Renal cortex interstitium (tissue), 11 donors: ENCODE measurements around the gene TSPO. TPM values are rescaled to one million over a fixed set of nuclear protein-coding genes. Genes with fewer than 3 reads are reported as not detected.

Experiments
- DNase-seq, 11 donors: peaks; one replicate each; pipeline ENCODE4 v3.0.0-alpha.2; 2013; ENCODE audit warnings: low read depth in 9 of 11, low spot score in 4 of 11; ENCODE audit errors: extremely low read depth in 1 of 11
- polyA plus RNA-seq, 3 donors: library from polyadenylated mRNA; unstranded; fragments of 120-200 nt; gene quantifications; one replicate each; pipeline ENCODE4 v1.2.1, GENCODE V29; 2013; ENCODE audit not compliant: insufficient read length in 3 of 3

Gene TSPO
- polyA plus RNA-seq, 3 donors, result 12.2 to 29.4 (median 23.1) TPM

DNA sequence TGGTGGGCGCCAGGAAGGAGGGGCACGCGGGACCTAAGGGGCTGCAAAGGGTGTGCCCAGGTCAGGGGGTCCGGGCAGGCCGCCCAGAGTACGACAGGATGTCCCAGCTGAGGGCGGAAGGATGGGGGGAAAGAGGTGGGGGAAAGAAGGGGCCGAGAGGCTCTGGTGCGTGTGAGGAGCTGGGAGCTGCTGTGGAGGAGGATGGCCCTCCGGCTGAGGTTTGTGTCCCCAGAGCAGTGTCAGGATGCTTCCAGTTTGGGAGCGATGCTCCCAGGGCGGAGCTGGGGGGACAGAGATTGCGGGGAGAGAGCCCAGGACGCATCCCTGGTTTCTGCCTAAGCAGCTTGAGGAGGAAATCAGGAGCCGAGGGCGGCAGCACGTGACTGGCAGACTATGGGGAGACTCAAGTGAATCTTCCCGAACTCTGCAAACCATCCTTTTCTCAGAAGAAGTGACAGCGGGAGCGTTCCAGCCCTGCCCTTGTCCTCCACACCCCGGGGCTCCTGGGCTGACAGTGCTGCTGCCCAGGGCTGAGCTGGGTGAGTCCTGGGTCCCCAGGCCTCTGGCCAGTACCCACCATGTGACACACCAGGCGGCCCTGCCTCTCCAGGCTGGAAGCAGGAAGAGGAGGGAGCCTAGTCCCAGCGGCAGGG is 55.3 kb downstream of the TSPO start:
- no peak for DNase-seq

- DNase-seq, result no peak
Observed at GRCh38 chr22:43207386-43207785, 56.0 kb downstream of the TSPO start.

DNA sequence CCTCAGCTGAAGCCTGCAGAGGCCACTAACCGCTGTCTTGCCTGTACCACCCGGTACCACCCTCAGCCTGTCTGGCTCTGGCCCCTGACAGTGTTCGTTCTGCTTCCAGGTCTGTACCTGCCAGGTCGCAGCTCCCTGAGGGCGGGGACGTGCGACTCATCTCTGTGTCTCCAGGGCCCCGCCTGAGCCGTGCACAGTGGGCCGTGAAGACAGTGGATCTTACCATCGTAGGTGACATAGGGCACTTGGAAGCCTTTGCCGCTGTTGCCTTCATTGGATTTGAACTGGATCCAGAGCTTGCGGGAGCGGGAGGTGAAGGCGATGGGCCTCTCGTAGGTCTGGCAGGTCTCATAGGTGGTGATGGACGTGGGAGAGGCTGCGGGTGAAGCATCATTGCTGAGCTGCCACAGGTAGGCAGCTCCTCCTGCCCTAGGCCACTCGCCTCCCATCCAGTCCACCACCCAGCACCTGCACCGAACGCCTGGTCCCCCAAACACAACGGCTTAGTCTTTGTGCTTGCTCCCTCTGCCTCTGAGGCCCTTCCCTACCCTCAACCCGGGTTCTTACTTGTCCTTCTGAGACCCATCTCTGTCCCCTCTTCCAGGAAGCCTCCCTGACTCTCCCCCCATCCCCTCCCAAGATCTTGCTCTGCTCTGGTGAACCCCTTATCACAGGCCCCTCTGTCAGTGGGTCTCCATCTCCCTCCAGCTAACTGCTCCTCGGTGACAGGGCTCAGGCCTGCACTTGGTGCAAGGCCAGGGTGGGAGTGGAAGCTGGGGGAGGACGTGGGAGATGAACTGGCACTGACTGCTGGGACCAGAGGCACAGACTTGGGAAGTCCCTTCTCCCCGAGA is 56.7 kb downstream of the TSPO start:
- no peak for DNase-seq

DNA sequence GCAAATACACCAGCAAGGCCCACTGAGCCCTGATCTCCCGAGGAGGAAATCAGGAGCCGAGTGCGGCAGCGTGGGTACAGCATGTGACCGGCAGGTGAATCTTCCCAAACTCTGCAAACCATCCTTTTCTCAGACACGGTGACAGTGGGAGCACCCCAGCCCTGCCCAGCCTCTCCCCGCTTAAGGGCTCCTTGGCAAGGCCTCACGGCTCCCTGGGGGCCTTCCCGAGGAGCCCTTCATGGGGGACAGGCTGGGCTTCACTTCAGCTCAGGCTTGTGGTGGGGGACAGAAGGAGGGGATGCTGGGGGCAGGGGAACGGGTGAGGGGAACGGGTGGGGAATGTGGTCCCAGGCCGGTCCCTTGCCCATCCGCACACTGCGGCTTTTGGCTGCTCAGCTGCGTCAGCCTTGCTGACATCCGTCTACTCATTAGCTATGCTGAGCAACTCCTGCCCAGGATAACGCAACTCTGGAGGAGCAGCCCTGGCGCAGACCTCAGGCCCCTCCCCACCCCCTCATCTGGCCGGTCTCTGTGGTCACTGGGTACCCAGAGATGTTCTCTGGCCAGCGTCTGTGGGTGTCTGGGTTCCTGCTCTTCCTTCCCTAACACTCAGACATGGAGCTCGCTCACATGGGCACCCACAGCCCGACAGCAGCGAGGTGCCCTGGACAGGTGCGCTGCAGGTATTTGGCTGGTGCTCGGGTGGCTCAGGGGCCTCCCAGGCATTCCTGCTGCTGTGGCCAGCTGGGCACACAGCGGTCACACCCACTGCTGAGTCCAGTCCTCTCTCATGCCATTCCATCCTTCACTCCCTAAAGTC is 57.6 kb downstream of the TSPO start:
- no peak for DNase-seq

DNA sequence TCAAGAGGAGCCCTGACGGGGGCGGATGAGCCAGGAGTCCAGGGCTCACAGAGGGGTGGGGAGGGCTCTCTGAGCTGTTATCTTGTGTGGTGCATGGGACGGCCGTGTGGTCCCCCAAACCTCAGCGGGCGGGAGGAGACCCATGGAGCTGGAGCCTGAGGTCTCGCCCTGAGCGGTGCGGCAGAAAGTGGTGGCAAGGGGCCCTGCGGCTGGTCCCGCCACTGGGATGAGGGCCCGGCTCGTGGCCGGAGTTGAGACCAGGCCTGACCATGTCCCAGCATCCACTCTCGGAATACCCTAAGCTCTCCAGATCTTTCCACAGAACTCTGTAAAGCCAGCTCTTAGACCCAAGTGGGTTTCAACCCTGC is 58.1 kb downstream of the TSPO start:
- DNase-seq, result no peak

DNA sequence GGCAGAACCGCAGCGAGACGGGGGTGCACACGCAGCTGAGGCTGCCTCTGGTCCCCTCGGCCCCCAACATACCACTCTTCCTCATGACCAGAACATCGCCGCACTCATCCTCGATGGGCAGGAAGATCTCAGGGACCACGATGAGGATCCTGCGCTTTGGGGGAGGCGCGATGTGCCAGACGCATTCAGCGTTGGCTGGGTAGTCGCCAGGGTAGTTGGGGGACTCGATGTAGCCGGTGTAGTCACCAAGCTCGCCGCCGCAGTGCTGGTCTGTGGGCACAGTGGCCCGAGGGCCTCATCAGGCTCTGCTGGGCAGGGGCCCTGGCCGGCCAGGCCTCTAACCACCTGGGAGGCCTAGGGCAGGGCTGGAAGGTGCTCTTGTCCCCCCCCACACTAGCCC is 58.6 kb downstream of the TSPO start:
- no peak for DNase-seq

DNA sequence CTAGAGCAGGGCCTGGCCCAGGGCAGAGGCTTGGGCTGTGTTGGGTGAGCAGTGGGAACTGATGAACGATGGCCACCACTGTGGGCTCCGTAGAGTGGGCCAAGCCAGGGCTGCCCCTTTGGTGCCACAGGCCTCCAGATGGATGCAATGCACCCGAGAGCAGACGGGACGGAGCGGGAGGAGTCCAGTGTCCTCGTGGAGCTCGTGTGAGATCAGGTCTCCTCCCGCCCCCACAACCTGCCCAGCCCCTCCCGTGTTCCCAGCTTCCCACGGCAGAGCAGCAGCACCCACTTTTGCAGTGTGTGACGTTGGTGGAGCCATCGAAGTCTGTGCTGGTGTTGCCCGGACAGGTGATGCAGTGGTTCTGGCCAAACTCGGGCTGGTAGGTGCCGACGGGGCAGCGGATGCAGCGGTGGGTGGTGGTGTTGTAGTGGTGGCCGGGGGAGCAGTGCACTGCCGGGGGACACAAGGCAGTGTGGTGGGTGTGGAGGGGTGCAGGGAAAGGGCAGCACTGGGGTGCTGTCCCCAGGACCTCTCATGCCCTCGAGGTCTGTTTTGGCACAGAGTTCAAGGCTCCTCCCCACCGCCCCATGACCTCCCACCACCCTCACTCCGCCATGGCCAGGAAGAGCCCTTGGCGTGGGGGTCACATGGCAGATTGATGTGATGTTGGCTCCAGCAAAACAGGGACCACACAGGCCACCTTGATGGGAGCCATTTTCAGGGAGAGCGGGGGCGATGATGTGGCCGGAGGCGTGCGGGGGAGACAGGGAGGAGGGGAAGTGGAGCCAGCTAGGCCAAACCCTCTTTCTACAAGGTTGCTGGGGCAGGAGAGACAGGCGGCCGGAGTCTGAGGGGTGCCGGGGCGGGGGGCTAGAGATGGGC is 59.5 kb downstream of the TSPO start:
- DNase-seq, result no peak

DNA sequence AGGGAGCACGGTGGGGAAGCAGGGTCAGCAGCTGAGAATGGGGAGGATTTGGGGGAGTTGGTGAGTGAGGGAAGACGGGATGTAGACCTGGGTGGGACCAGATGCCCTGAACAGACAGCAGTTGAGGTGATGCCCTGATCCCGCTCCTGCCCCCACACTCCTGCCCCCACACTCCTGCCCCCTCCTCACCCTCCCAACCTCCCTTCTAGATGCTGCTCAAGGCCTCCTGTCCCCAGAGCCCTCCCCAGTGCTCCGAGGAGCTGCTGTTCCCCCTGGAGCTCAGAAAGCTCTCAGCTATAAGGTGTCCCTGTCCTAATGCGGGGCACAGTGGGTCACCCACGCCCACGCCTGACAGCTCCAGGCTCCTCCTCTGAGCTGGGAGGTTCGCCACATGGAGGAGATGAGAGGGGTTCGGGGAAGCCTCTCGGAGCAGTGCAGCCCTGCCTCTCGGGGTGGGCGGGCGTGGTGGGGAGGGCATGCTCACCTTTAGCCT is 60.6 kb downstream of the TSPO start:
- DNase-seq, result no peak

DNA sequence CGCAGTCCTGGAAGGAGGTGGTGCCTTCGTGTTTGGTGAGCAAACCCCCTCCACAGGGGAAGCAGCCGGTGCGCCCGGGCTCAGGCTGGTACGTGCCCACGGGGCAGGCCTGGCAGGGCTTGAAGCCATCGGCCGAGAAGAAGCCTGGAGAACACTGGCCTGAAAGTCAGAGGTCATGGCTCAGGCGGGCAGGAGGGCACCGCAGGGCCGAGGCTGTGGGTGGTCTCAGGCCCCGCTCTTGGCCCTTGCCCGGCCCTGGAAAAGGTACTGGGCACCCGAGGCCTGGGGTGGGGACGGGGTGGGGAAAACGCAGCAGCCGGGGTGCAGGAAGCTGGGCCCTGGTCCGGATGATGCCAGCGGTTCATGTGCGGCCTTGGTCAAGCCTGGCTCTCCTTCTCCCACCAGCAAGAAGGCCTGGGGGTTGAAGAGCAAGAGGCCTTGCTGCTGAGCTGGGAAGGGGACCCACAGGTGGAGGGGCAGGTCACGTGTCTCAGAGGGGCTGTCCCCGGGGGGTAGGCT is 61.1 kb downstream of the TSPO start:
- DNase-seq, result no peak

Other genes starting within 250 kb of the TSPO start
- 10 to 100 TPM; 62.5 to 72.4 (median 69.1) TPM for gene PACSIN2, start 136.4 kb upstream of the TSPO start, polyA plus RNA-seq
- gene TTLL1, start 62.2 kb upstream of the TSPO start, polyA plus RNA-seq, result 10 to 100 TPM; 16.3 to 20.6 (median 19.3) TPM
- gene BIK, start 40.8 kb upstream of the TSPO start, polyA plus RNA-seq, result 1 to 10 TPM in 2 of 3 donors, under 1 TPM in 1; 0.61 to 1.4 (median 1.2) TPM
- 10 to 100 TPM; 16.6 to 25.0 (median 23.4) TPM for gene MCAT, start 8.2 kb upstream of the TSPO start, polyA plus RNA-seq
- 10 to 100 TPM; 19.7 to 32.3 (median 32.3) TPM for gene TTLL12, start 35.6 kb downstream of the TSPO start, polyA plus RNA-seq
- 10 to 100 TPM in 2 of 3 donors, 1 to 10 TPM in 1; 8.7 to 11.6 (median 10.9) TPM for gene SCUBE1, start 191.8 kb downstream of the TSPO start, polyA plus RNA-seq